ENCODE measurements around the gene YTHDF2. TPM values are rescaled to one million over a fixed set of nuclear protein-coding genes. Genes with fewer than 3 reads are reported as not detected.

The YTHDF2 gene
- total RNA-seq, 1 experiment from 2014 or later = 200 TPM

DNA sequence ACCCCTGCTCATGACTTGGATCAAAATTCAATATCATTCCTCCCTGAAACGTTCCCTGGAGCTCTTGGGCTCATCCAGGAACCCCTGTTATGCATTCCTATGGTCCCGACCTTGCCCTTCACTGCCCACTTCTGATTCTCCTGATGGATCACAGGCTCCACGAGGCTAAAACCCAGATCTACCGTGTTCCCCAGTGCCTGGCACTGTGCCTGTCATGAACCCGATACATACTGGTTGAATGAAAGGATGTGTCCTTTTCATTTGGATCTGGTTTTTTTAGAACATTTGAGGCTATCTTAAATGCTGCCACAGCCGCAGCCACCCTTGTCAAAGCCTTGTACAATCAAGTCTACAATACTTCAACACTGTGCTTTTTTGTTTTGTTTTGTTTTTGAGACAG is 53.1 kb downstream of the YTHDF2 start:
- no CpG with 5 or more reads among the region's 6 CpGs for WGBS (ENCODE audit: extremely low coverage, insufficient read length, low lambda C conversion rate)

More for the DNA sequence above, 53.1 kb downstream of the YTHDF2 start:
- Mint-ChIP-seq H3K4me3 (no peak overlapping the region), H3K27ac (no peak overlapping the region), H3K4me1 (peaks cover 3 to 13% of the 10 kb centered on the region in 2 experiments; a peak in 2 of 4 replicates), H3K9me3 (no peaks in the 10 kb centered on the region), H3K27me3 (ENCODE audit: low read depth) (peaks cover 4% of the 10 kb centered on the region; the same call in 1 of the 2 replicates), H3K36me3 (ENCODE audit: insufficient read depth in 1 of 3, low read depth in 3 of 3) (peaks cover 0 to 3% (median 0%) of the 10 kb centered on the region in 3 experiments; a peak in 1 of 7 replicates)
- H3T11ph ChIP-seq (ENCODE audit: low read length) = no peak overlapping the region
- H3K27me3 ChIP-seq (ENCODE audit: insufficient read depth, low read length) = no peaks in the 10 kb centered on the region
- no peaks in the 10 kb centered on the region for H3K23me2 ChIP-seq (ENCODE audit: insufficient read length, low read depth, low read length, poor library complexity, severe bottlenecking)
- H3K4me2 ChIP-seq (ENCODE audit: insufficient read depth, insufficient read length, low read length) = no peak overlapping the region
- H2BK12ac ChIP-seq (ENCODE audit: insufficient read length, low read depth, low read length) = no peak overlapping the region
- H4K20me1 ChIP-seq (ENCODE audit: control insufficient read depth, insufficient read depth, insufficient read length) = no peaks in the 10 kb centered on the region
- no peaks in the 10 kb centered on the region for H3K9me3 ChIP-seq (ENCODE audit: control insufficient read depth, low read depth, low read length)
- no peaks in the 10 kb centered on the region for H3K4me1 ChIP-seq (ENCODE audit: insufficient read depth, low read length)
- no peak overlapping the region for H2BK15ac ChIP-seq (ENCODE audit: low read depth, low read length)
- no peak overlapping the region for H2BK5ac ChIP-seq (ENCODE audit: insufficient read length, low read length)
- H3K79me1 ChIP-seq (ENCODE audit: insufficient read depth, low read depth, low read length, poor library complexity, severe bottlenecking) = no peaks in the 10 kb centered on the region
- no peak overlapping the region for H2BK120ac ChIP-seq (ENCODE audit: low read depth, low read length, poor library complexity, severe bottlenecking)
- no peak overlapping the region for H4K5ac ChIP-seq (ENCODE audit: insufficient read length, low read depth, low read length)
- no peak overlapping the region for H3K4ac ChIP-seq (ENCODE audit: low read depth, low read length)
- no peak overlapping the region for H4K8ac ChIP-seq (replicated peaks; ENCODE audit: insufficient read length, low read depth, low read length)
- H2AFZ ChIP-seq (ENCODE audit: low read length) = no peak overlapping the region
- H2AK5ac ChIP-seq (ENCODE audit: insufficient read length, low read length) = no peak overlapping the region
- H3K14ac ChIP-seq (ENCODE audit: insufficient read depth, low read length) = no peak overlapping the region
- no peak for DNase-seq
- H3K18ac ChIP-seq (ENCODE audit: insufficient read length, low read depth, low read length) = no peak overlapping the region
- no peak overlapping the region for H3K23ac ChIP-seq (ENCODE audit: insufficient read length, low read depth, low read length)
- no peak overlapping the region for H2BK20ac ChIP-seq (ENCODE audit: low read depth, low read length, poor library complexity, severe bottlenecking)
- TF ChIP-seq, protein P1, sequence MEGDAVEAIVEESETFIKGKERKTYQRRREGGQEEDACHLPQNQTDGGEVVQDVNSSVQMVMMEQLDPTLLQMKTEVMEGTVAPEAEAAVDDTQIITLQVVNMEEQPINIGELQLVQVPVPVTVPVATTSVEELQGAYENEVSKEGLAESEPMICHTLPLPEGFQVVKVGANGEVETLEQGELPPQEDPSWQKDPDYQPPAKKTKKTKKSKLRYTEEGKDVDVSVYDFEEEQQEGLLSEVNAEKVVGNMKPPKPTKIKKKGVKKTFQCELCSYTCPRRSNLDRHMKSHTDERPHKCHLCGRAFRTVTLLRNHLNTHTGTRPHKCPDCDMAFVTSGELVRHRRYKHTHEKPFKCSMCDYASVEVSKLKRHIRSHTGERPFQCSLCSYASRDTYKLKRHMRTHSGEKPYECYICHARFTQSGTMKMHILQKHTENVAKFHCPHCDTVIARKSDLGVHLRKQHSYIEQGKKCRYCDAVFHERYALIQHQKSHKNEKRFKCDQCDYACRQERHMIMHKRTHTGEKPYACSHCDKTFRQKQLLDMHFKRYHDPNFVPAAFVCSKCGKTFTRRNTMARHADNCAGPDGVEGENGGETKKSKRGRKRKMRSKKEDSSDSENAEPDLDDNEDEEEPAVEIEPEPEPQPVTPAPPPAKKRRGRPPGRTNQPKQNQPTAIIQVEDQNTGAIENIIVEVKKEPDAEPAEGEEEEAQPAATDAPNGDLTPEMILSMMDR (conservative IDR thresholded peaks at IDR 0.05) = no peak
- no peak overlapping the region for H4K91ac ChIP-seq (ENCODE audit: insufficient read length, low read depth, low read length)
- H3K56ac ChIP-seq (ENCODE audit: insufficient read length, low read depth, low read length) = no peak overlapping the region
- H3K9ac ChIP-seq (ENCODE audit: extremely low read depth, insufficient read length, low read length) = no peak overlapping the region
- H3K27ac ChIP-seq (ENCODE audit: insufficient read length, low read depth, low read length) = no peak overlapping the region
- H3K79me2 ChIP-seq (ENCODE audit: insufficient read depth, low read length) = no peaks in the 10 kb centered on the region

Data from H9 (cell line).